MM.1S (cell line): ENCODE results near the gene RPH3AL.

Experiments
- CTCF ChIP-seq: fragments of 300-600 bp; sonication (generic); IDR thresholded peaks from 2 replicates; pipeline ENCODE4 v1.5.1; 2016; ENCODE audit warnings: antibody characterized with exemption, low read length, mixed read lengths
- EZH2 ChIP-seq: fragments of 300-600 bp; sonication (generic); optimal IDR thresholded peaks from 2 replicates; pipeline ENCODE3; 2017; ENCODE audit warnings: low read depth, mild to moderate bottlenecking, antibody characterized with exemption, low read length, mixed read lengths

- no peak for TF ChIP-seq CTCF
- no peak for TF ChIP-seq EZH2
Measured at GRCh38 chr17:305090-305976, 47.3 kb downstream of the RPH3AL start.
